ENCODE measurements around the gene RASIP1.
A peak's percentile ranks its signal among the peaks of the same experiment; 100 is the strongest.

DNA sequence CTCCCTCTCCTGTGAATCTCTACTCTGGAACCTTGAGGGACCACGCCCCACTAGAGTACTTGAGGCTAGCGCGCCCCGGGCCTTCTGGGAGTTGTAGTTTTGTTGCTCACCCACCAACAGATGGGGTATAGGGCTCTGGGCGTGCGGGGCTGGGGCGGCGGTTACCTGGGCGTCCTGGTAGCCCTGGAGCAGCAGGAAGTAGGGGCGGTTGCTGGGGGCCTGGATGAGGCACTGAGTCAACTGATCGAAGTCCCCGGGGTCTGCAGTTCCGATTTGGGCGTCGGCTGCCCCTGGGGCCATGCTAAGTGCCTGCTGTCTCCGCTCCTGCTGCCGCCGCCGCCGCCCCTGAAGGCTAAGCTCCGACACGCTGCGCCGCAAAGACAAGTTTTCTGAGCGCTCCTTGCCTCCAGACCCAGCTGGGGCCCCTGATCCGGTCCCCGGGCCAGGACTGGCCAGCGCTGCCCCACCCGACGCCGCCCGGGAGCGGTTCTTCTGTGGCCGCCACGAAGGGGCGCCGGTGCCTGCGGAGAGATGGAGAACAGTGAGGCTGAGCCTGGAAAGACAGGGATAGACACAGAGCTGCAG, 5.3 kb downstream of the RASIP1 start:
- TF ChIP-seq CTCF (IDR thresholded peaks at IDR 0.05 in 8 of 11, conservative IDR thresholded peaks at IDR 0.05 in 3 of 11) (no peak), POLR2A (IDR thresholded peaks at IDR 0.05) (no peak), POLR2AphosphoS5 (IDR thresholded peaks at IDR 0.05) (peak in 1 of 3 donors; percentile 37)

Measured in spleen (tissue), 7 donors.